H1 (cell line): ENCODE measurements around the gene BTBD9. TPM values are rescaled to one million over a fixed set of nuclear protein-coding genes. Genes with fewer than 3 reads are reported as not detected.
A peak's percentile ranks its signal among the peaks of the same experiment; 100 is the strongest.

Experiments
- CTCF ChIA-PET: fragments of 300-600 bp; sonication (Branson Sonifier 250); formaldehyde crosslinking; loops from one replicate; lab custom pipeline; 2021; ENCODE audit not compliant: partially characterized antibody; lab: Charles Lee
- POLR2A ChIA-PET: fragments of 300-600 bp; sonication (Branson Sonifier 250); formaldehyde crosslinking; loops from one replicate; lab custom pipeline; 2021; ENCODE audit warnings: inconsistent platforms; ENCODE audit not compliant: partially characterized antibody; lab: Charles Lee
- DNase-seq, 2 experiments: peaks; one replicate each; pipeline versions ENCODE4 v3.0.0 to v3.0.0-alpha.2; 2010 to 2022; ENCODE audit warnings: low spot score in 2 of 2, low read depth in 1 of 2, mixed read lengths in 1 of 2
- FAIRE-seq: peaks from 2 replicates; lab custom pipeline; 2011; peaks lifted over from hg19 to GRCh38; lab: Jason Lieb, UNC
- H2AFZ ChIP-seq: 2 replicates; pipeline ENCODE4 v1.8.1; 2012; ENCODE audit warnings: low read length, inconsistent platforms
- H2AK5ac ChIP-seq: 2 replicates; pipeline ENCODE4 v1.6.1; 2013; ENCODE audit warnings: low read depth, low read length
- H2BK120ac ChIP-seq: replicated peaks from 2 replicates; pipeline ENCODE3; 2013; ENCODE audit warnings: low read depth, low read length, inconsistent platforms
- H2BK12ac ChIP-seq: 2 replicates; pipeline ENCODE4 v1.6.1; 2013; ENCODE audit warnings: low read depth, low read length
- H2BK15ac ChIP-seq: 2 replicates; pipeline ENCODE4 v1.6.1; 2013; ENCODE audit warnings: low read length
- H2BK20ac ChIP-seq: 2 replicates; pipeline ENCODE4 v1.6.1; 2013; ENCODE audit warnings: low read length
- H2BK5ac ChIP-seq: 2 replicates; pipeline ENCODE4 v1.6.1; 2013; ENCODE audit warnings: low read depth, low read length
- H3K14ac ChIP-seq: 2 replicates; pipeline ENCODE4 v1.6.1; 2013; ENCODE audit warnings: inconsistent platforms; ENCODE audit not compliant: insufficient read length
- H3K18ac ChIP-seq: 2 replicates; pipeline ENCODE4 v1.6.1; 2013; ENCODE audit warnings: low read length; ENCODE audit errors: extremely low read depth
- H3K23ac ChIP-seq: 2 replicates; pipeline ENCODE4 v1.6.1; 2013; ENCODE audit warnings: inconsistent platforms; ENCODE audit not compliant: insufficient read length
- H3K23me2 ChIP-seq: 2 replicates; pipeline ENCODE4 v1.6.1; 2013; ENCODE audit warnings: low read depth, low read length
- H3K27ac ChIP-seq: 2 replicates; pipeline ENCODE4 v1.6.1; 2011; ENCODE audit warnings: low read depth, low read length, inconsistent platforms
- H3K27me3 ChIP-seq, 4 experiments: replicated peaks in 1 of 4; 1 replicate in 1 of 4; 2 replicates in 3 of 4; pipeline versions ENCODE4 v1.6.1 to v1.8.1; 2011 to 2013; ENCODE audit warnings: low read length in 3 of 4, mild to moderate bottlenecking in 3 of 4, inconsistent platforms in 2 of 4, mixed read lengths in 2 of 4, moderate library complexity in 1 of 4; ENCODE audit not compliant: control insufficient read depth in 3 of 4, insufficient read depth in 3 of 4; ENCODE audit errors: extremely low read depth in 1 of 4
- H3K36me3 ChIP-seq, 4 experiments: 2 replicates each; pipeline versions ENCODE4 v1.6.1 to v1.8.1; 2011 to 2013; ENCODE audit warnings: mild to moderate bottlenecking in 4 of 4, low read length in 3 of 4, moderate library complexity in 2 of 4, control low read depth in 1 of 4, inconsistent platforms in 1 of 4; ENCODE audit not compliant: insufficient read depth in 4 of 4, control insufficient read depth in 2 of 4
- H3K4ac ChIP-seq: replicated peaks from 2 replicates; pipeline ENCODE3; 2013; ENCODE audit warnings: low read length, low read depth, mixed read lengths, inconsistent platforms; ENCODE audit not compliant: insufficient read length
- H3K4me1 ChIP-seq, 4 experiments: replicated peaks in 1 of 4; 1 replicate in 1 of 4; 2 replicates in 3 of 4; pipeline versions ENCODE4 v1.6.1 to v1.8.1; 2011 to 2013; ENCODE audit warnings: low read length in 3 of 4, inconsistent platforms in 2 of 4, mixed read lengths in 1 of 4; ENCODE audit not compliant: insufficient read depth in 4 of 4, control insufficient read depth in 3 of 4
- H3K4me2 ChIP-seq, 2 experiments: 2 replicates each; pipeline versions ENCODE4 v1.6.1 to v1.8.1; 2011 to 2013; ENCODE audit warnings: low read depth in 2 of 2, low read length in 2 of 2, control low read depth in 1 of 2, inconsistent platforms in 1 of 2, mild to moderate bottlenecking in 1 of 2; ENCODE audit not compliant: insufficient read depth in 1 of 2
- H3K4me3 ChIP-seq, 4 experiments: fragments of 200-600, 300-600 bp in 1 of 4; sonication (generic), shearing (Covaris generic), sonication (Bioruptor Twin) in 1 of 4; 2 replicates each; pipeline versions ENCODE4 v1.5.1 to v1.8.1; 2011 to 2016; ENCODE audit warnings: low read length in 4 of 4, low read depth in 3 of 4, control low read depth in 2 of 4, inconsistent platforms in 2 of 4, mild to moderate bottlenecking in 2 of 4, mixed read lengths in 1 of 4, moderate library complexity in 1 of 4; ENCODE audit not compliant: insufficient read depth in 2 of 4; ENCODE audit errors: extremely low read depth in 1 of 4
- H3K56ac ChIP-seq: replicated peaks from 2 replicates; pipeline ENCODE3; 2013; ENCODE audit warnings: low read depth, mild to moderate bottlenecking, mixed read lengths, low read length, inconsistent platforms; ENCODE audit not compliant: insufficient read length
- H3K79me1 ChIP-seq: 2 replicates; pipeline ENCODE4 v1.6.1; 2013; ENCODE audit warnings: low read depth, low read length, control low read depth
- H3K79me2 ChIP-seq, 2 experiments: 2 replicates each; pipeline versions ENCODE4 v1.6.1 to v1.8.1; 2012 to 2013; ENCODE audit warnings: low read length in 2 of 2, mild to moderate bottlenecking in 2 of 2, inconsistent platforms in 1 of 2; ENCODE audit not compliant: insufficient read depth in 2 of 2, control insufficient read depth in 1 of 2
- H3K9ac ChIP-seq, 4 experiments: replicated peaks in 1 of 4; 1 replicate in 1 of 4; 2 replicates in 3 of 4; pipeline versions ENCODE4 v1.6.1 to v1.8.1; 2011 to 2013; ENCODE audit warnings: low read depth in 3 of 4, low read length in 3 of 4, control low read depth in 2 of 4, mild to moderate bottlenecking in 2 of 4, moderate library complexity in 2 of 4, inconsistent platforms in 1 of 4; ENCODE audit errors: extremely low read depth in 1 of 4
- H3K9me3 ChIP-seq, 2 experiments: 2 replicates each; pipeline versions ENCODE4 v1.6.1 to v1.8.1; 2012 to 2013; ENCODE audit warnings: mild to moderate bottlenecking in 2 of 2, moderate library complexity in 2 of 2, control low read depth in 1 of 2, inconsistent platforms in 1 of 2, low read depth in 1 of 2, low read length in 1 of 2, mixed read lengths in 1 of 2; ENCODE audit not compliant: insufficient read depth in 2 of 2
- H4K20me1 ChIP-seq, 2 experiments: replicated peaks in 1 of 2; 2 replicates each; pipeline versions ENCODE3 to v1.8.1; 2011 to 2013; ENCODE audit warnings: inconsistent platforms in 2 of 2, low read length in 2 of 2, mild to moderate bottlenecking in 1 of 2; ENCODE audit not compliant: insufficient read depth in 2 of 2, control insufficient read depth in 1 of 2
- H4K5ac ChIP-seq: 2 replicates; pipeline ENCODE4 v1.6.1; 2013; ENCODE audit warnings: low read length, low read depth, mixed read lengths, inconsistent platforms; ENCODE audit not compliant: insufficient read length
- H4K8ac ChIP-seq: 2 replicates; pipeline ENCODE4 v1.8.0; 2013; ENCODE audit warnings: mild to moderate bottlenecking, moderate library complexity, low read length, inconsistent platforms; ENCODE audit not compliant: insufficient read depth; ENCODE audit errors: extremely low read depth
- H4K91ac ChIP-seq: replicated peaks from 2 replicates; pipeline ENCODE3; 2013; ENCODE audit warnings: low read length, mixed read lengths, inconsistent platforms; ENCODE audit not compliant: insufficient read length
- EP300 ChIP-seq, 2 experiments: IDR thresholded peaks; 1 replicate in 1 of 2; 2 replicates in 1 of 2; pipeline ENCODE4 v1.6.1; 2011 to 2012; ENCODE audit warnings: low read depth in 2 of 2, low read length in 2 of 2, mild to moderate bottlenecking in 2 of 2, borderline replicate concordance in 1 of 2, inconsistent platforms in 1 of 2, moderate library complexity in 1 of 2
- HDAC6 ChIP-seq: IDR thresholded peaks from one replicate; pipeline ENCODE4 v1.7.1; 2012; ENCODE audit warnings: low read depth, mild to moderate bottlenecking, inconsistent platforms, low read length, moderate library complexity
- JUND ChIP-seq: IDR thresholded peaks from 2 replicates; pipeline ENCODE4 v1.6.1; 2011; ENCODE audit warnings: mild to moderate bottlenecking, improper control_type of control experiment, low read length
- POLR2A ChIP-seq, 2 experiments: IDR thresholded peaks; 1 replicate in 1 of 2; 2 replicates in 1 of 2; pipeline ENCODE4 v1.6.1; 2011; ENCODE audit warnings: low read depth in 2 of 2, low read length in 2 of 2, mild to moderate bottlenecking in 2 of 2; ENCODE audit errors: control extremely low read depth in 1 of 2
- WGBS, 2 experiments: shearing (Covaris generic) in 1 of 2; methylation state at CpG; one replicate each; pipeline versions ENCODE4 v1.1.6 to v1.1.7; 2013 to 2015; ENCODE audit warnings: low lambda C conversion rate in 2 of 2, mixed read lengths in 2 of 2, inconsistent platforms in 1 of 2, low coverage in 1 of 2, missing lambda C conversion rate in 1 of 2; ENCODE audit not compliant: insufficient replicate concordance in 2 of 2, insufficient coverage in 1 of 2, insufficient read length in 1 of 2; ENCODE audit errors: extremely low coverage in 1 of 2, missing lambda C conversion rate in 1 of 2; 5-methylcytosine and 5-hydroxymethylcytosine counted together
- polyA plus RNA-seq, 7 experiments: library from polyadenylated mRNA; depleted of rRNA in 3 of 7; stranded (reverse) in 5 of 7; unstranded in 2 of 7; fragments of >200 nt in 5 of 7; fragments of 200-250 nt in 2 of 7; gene quantifications; 1 replicate in 5 of 7; 2 replicates in 1 of 7; 4 replicates in 1 of 7; pipeline versions ENCODE4 v1.2.1 to v1.2.3, GENCODE V29; 2011 to 2013; ENCODE audit warnings: missing spikeins in 2 of 7, mixed read lengths in 2 of 7
- total RNA-seq: library from RNA; stranded (reverse); fragmentation: NEBNext Ultra II Directional; extraction: Animal tissue kit (Norgen Biotek cat#: 25700); gene quantifications from 2 replicates; pipeline ENCODE4 v1.2.1, GENCODE V29; 2021

The BTBD9 gene
- total and polyA plus RNA-seq, 2 of the 8 experiments (the other 6 are each of a cell fraction or from before 2014, with no cell fraction given), result 0.92 to 4.1 TPM

DNA sequence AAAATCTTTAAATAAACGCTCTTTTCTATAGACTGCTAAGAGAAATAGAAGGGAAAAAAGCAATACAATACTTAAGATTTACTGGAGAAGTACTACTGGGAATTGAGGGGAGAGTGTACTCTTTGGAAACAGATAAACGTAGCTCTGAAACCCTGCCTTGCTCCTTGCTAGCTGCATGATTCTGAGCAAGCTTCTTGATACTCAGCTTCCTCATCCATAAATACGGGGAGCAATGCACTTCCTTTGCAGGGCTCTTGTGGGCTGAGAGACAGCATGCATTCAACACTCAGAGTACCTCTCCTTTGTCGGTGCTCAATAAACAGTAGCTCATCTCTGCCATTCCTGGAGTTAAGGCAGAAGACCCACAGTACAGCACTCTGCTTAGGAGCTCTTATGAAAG is 159.7 kb downstream of the BTBD9 start:
- H3K79me1 ChIP-seq, result no peaks in the 10 kb centered on the region
- H3K9me3 ChIP-seq, result no peaks in the 10 kb centered on the region
- DNase-seq (no peak), FAIRE-seq (no peak)
- no peak overlapping the region for H2BK5ac ChIP-seq
- CTCF ChIA-PET, result interaction anchor here (1.3 to 1.7 kb wide), 4 partner anchors 9 to 122 kb away, joined by 3 to 5 read pairs (median 4); no protein-coding TSS in a partner anchor
- no peak overlapping the region for H3K23ac ChIP-seq
- no peak overlapping the region for H2AFZ ChIP-seq
- no peak overlapping the region for H3K9ac ChIP-seq
- H2BK12ac ChIP-seq, result peak overlapping the region; percentile 64; the same call in 1 of the 2 replicates
- H2BK15ac ChIP-seq, result no peak overlapping the region
- no peak overlapping the region for H3K56ac ChIP-seq
- no peaks in the 10 kb centered on the region for H3K36me3 ChIP-seq
- H2AK5ac ChIP-seq, result no peak overlapping the region
- no peaks in the 10 kb centered on the region for H3K23me2 ChIP-seq
- no peak overlapping the region for H3K27ac ChIP-seq
- 87% methylated on average over 4 of the region's 4 CpGs; no CpG with 5 or more reads in 1 of the 2 experiments for WGBS, 2 experiments
- H4K91ac ChIP-seq, result no peak overlapping the region
- H3K14ac ChIP-seq, result no peak overlapping the region
- H3K79me2 ChIP-seq, result no peaks in the 10 kb centered on the region
- no peak overlapping the region for H2BK120ac ChIP-seq
- no peak overlapping the region for H3K4ac ChIP-seq
- no peak overlapping the region for H3K4me3 ChIP-seq
- H3K27me3 ChIP-seq, result no peaks in the 10 kb centered on the region
- POLR2A ChIA-PET, result no interaction called here
- peaks cover 0 to 20% (median 11%) of the 10 kb centered on the region in 4 experiments; a peak in 5 of 7 replicates for H3K4me1 ChIP-seq
- H4K8ac ChIP-seq, result no peak overlapping the region
- no peak overlapping the region for H3K4me2 ChIP-seq
- no peaks in the 10 kb centered on the region for H4K20me1 ChIP-seq
- H4K5ac ChIP-seq, result no peak overlapping the region
- H2BK20ac ChIP-seq, result no peak overlapping the region
- H3K18ac ChIP-seq, result no peak overlapping the region
- TF ChIP-seq EP300 (IDR thresholded peaks at IDR 0.05; ENCODE audit: borderline replicate concordance in 1 of 2, low read depth in 2 of 2, low read length in 2 of 2) (no peak), JUND (no peak), HDAC6 (no peak), POLR2A (IDR thresholded peaks at IDR 0.05; ENCODE audit: control extremely low read depth in 1 of 2, low read depth in 2 of 2, low read length in 2 of 2) (no peak)
